ENCODE measurements around the gene CCDC102B.
"Not testable (repeated sequence)": the region's sequence is repeated elsewhere in the genome, so short reads cannot be mapped to it uniquely, and the experiment has no call there.

DNA sequence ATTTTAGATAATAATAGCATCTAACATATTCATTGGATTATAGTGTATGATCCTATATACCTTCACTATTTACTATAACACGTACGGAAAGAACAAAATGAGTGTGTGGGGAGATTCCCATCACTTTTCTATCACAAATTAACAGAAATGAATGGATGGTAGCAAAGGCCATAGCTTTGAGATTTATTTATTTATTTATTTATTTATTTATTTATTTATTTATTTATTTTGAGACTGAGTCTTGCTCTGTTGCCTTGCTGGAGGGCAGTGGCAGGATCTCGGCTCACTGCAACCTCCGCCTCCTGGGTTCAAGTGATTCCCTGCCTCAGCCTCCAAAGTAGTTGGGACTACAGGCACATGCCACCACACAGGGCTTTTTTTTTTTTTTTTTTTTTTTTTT, 208.3 kb downstream of the CCDC102B start:
- TF ChIP-seq, protein P1, sequence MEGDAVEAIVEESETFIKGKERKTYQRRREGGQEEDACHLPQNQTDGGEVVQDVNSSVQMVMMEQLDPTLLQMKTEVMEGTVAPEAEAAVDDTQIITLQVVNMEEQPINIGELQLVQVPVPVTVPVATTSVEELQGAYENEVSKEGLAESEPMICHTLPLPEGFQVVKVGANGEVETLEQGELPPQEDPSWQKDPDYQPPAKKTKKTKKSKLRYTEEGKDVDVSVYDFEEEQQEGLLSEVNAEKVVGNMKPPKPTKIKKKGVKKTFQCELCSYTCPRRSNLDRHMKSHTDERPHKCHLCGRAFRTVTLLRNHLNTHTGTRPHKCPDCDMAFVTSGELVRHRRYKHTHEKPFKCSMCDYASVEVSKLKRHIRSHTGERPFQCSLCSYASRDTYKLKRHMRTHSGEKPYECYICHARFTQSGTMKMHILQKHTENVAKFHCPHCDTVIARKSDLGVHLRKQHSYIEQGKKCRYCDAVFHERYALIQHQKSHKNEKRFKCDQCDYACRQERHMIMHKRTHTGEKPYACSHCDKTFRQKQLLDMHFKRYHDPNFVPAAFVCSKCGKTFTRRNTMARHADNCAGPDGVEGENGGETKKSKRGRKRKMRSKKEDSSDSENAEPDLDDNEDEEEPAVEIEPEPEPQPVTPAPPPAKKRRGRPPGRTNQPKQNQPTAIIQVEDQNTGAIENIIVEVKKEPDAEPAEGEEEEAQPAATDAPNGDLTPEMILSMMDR (conservative IDR thresholded peaks at IDR 0.05; ENCODE audit: low read depth in 2 of 2) = not testable (repeated sequence)
- TF ChIP-seq STAT1, EZH2phosphoT487 (IDR thresholded peaks at IDR 0.05; ENCODE audit: unreplicated experiment): not testable (repeated sequence)
